ENCODE measurements around the gene TMEM131L. TPM values are rescaled to one million over a fixed set of nuclear protein-coding genes. Genes with fewer than 3 reads are reported as not detected.

Gene TMEM131L
- total and polyA plus RNA-seq, 2 experiments from 2014 or later, result 3.3 to 7.4 TPM

GRCh38 chr4:153620352-153620751, 154.2 kb downstream of the TMEM131L start:
- TF ChIP-seq CTCF (IDR thresholded peaks at IDR 0.05; ENCODE audit: low read depth, low read length), result no peak
- Histone ChIP-seq H3K27ac (no peak overlapping the region), H3K27me3 (no peaks in the 10 kb centered on the region), H3K4me1 (ENCODE audit: low read depth) (no peaks in the 10 kb centered on the region), H3K9me3 (ENCODE audit: low read depth) (no peaks in the 10 kb centered on the region), H3K36me3 (no peaks in the 10 kb centered on the region), H3K4me3 (no peak overlapping the region)
- DNase-seq (ENCODE audit: low read depth in 1 of 2, low spot score in 1 of 2), result no peak

GRCh38 chr4:153622093-153622492, 155.9 kb downstream of the TMEM131L start:
- no peak for DNase-seq (ENCODE audit: low read depth in 1 of 2, low spot score in 1 of 2)
- no peak overlapping the region for H3K4me3 ChIP-seq
- H3K36me3 ChIP-seq, result no peaks in the 10 kb centered on the region
- H3K9me3 ChIP-seq (ENCODE audit: low read depth), result no peaks in the 10 kb centered on the region
- no peaks in the 10 kb centered on the region for H3K27me3 ChIP-seq
- H3K4me1 ChIP-seq (ENCODE audit: low read depth), result no peaks in the 10 kb centered on the region
- H3K27ac ChIP-seq, result no peak overlapping the region
- TF ChIP-seq CTCF (IDR thresholded peaks at IDR 0.05; ENCODE audit: low read depth, low read length), result no peak

GRCh38 chr4:153622778-153623240, 156.6 kb downstream of the TMEM131L start:
- H3K9me3 ChIP-seq (ENCODE audit: low read depth), result no peaks in the 10 kb centered on the region
- H3K36me3 ChIP-seq, result no peaks in the 10 kb centered on the region
- H3K4me3 ChIP-seq, result no peak overlapping the region
- no peak overlapping the region for H3K27ac ChIP-seq
- no peak for TF ChIP-seq CTCF (IDR thresholded peaks at IDR 0.05; ENCODE audit: low read depth, low read length)
- DNase-seq (ENCODE audit: low read depth in 1 of 2, low spot score in 1 of 2), result no peak
- H3K4me1 ChIP-seq (ENCODE audit: low read depth), result no peaks in the 10 kb centered on the region
- H3K27me3 ChIP-seq, result no peaks in the 10 kb centered on the region

GRCh38 chr4:153623491-153623890, 157.3 kb downstream of the TMEM131L start:
- Histone ChIP-seq H3K36me3 (no peaks in the 10 kb centered on the region), H3K4me1 (ENCODE audit: low read depth) (no peaks in the 10 kb centered on the region)

GRCh38 chr4:153628796-153629315, 162.7 kb downstream of the TMEM131L start:
- no peaks in the 10 kb centered on the region for H3K4me1 ChIP-seq (ENCODE audit: low read depth)
- TF ChIP-seq CTCF (IDR thresholded peaks at IDR 0.05; ENCODE audit: low read depth, low read length), result no peak
- no peak for DNase-seq (ENCODE audit: low read depth in 1 of 2, low spot score in 1 of 2)
- H3K36me3 ChIP-seq, result no peaks in the 10 kb centered on the region
- no peak overlapping the region for H3K27ac ChIP-seq
- no peak overlapping the region for H3K4me3 ChIP-seq
- no peaks in the 10 kb centered on the region for H3K27me3 ChIP-seq
- H3K9me3 ChIP-seq (ENCODE audit: low read depth), result no peaks in the 10 kb centered on the region

More at GRCh38 chr4:153623491-153623890, 157.3 kb downstream of the TMEM131L start:
- no peaks in the 10 kb centered on the region for H3K9me3 ChIP-seq (ENCODE audit: low read depth)
- no peak overlapping the region for H3K4me3 ChIP-seq
- no peaks in the 10 kb centered on the region for H3K27me3 ChIP-seq
- no peak overlapping the region for H3K27ac ChIP-seq
- TF ChIP-seq CTCF (IDR thresholded peaks at IDR 0.05; ENCODE audit: low read depth, low read length), result no peak
- DNase-seq (ENCODE audit: low read depth in 1 of 2, low spot score in 1 of 2), result no peak

Measured in cardiac muscle cell (in vitro differentiated cells and primary cell).